Breast epithelium (tissue), 3 donors: Measurements from ENCODE around the gene TNNT1.

Experiments
- POLR2A ChIP-seq: fragments of 450-650 bp; IDR thresholded peaks from one replicate; pipeline ENCODE4 v1.6.1; 2016; ENCODE audit warnings: antibody characterized with exemption, mild to moderate bottlenecking, moderate library complexity
- POLR2AphosphoS5 ChIP-seq, 3 donors: sonication (generic); formaldehyde crosslinking; IDR thresholded peaks; one replicate each; pipeline ENCODE4 v1.6.1; 2017; ENCODE audit warnings: antibody characterized with exemption in 3 of 3
- TF ChIP-seq, protein P1 (sequence below), 3 donors: fragments of 450-650 bp; IDR thresholded peaks; one replicate each; pipeline ENCODE4 v1.5.1; 2016 to 2017; ENCODE audit warnings: antibody characterized with exemption in 3 of 3, mild to moderate bottlenecking in 3 of 3, moderate library complexity in 3 of 3

GRCh38 chr19:55156202-55157063 is 7.4 kb upstream of the TNNT1 start:
- TF ChIP-seq, protein P1, sequence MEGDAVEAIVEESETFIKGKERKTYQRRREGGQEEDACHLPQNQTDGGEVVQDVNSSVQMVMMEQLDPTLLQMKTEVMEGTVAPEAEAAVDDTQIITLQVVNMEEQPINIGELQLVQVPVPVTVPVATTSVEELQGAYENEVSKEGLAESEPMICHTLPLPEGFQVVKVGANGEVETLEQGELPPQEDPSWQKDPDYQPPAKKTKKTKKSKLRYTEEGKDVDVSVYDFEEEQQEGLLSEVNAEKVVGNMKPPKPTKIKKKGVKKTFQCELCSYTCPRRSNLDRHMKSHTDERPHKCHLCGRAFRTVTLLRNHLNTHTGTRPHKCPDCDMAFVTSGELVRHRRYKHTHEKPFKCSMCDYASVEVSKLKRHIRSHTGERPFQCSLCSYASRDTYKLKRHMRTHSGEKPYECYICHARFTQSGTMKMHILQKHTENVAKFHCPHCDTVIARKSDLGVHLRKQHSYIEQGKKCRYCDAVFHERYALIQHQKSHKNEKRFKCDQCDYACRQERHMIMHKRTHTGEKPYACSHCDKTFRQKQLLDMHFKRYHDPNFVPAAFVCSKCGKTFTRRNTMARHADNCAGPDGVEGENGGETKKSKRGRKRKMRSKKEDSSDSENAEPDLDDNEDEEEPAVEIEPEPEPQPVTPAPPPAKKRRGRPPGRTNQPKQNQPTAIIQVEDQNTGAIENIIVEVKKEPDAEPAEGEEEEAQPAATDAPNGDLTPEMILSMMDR (IDR thresholded peaks at IDR 0.05): no peak
- TF ChIP-seq POLR2AphosphoS5 (IDR thresholded peaks at IDR 0.05) (no peak), POLR2A (no peak)
